DOHH2 (cell line): ENCODE measurements around the gene ARID1B.

Source experiments
- H3F3A ChIP-seq: fragments of 200-600 bp; sonication (generic), shearing (Covaris generic); 2 replicates; pipeline ENCODE4 v1.6.0; 2016; ENCODE audit warnings: antibody characterized with exemption, mild to moderate bottlenecking; ENCODE audit not compliant: control insufficient read depth, insufficient read depth
- H3K27ac ChIP-seq: fragments of 200-600 bp; sonication (generic); 2 replicates; pipeline ENCODE4 v1.5.1; 2014; ENCODE audit warnings: low read depth, mild to moderate bottlenecking, low read length, moderate library complexity
- H3K27me3 ChIP-seq: fragments of 200-600 bp; sonication (generic); 2 replicates; pipeline ENCODE4 v1.6.1; 2014; ENCODE audit warnings: mild to moderate bottlenecking, low read length, mixed read lengths; ENCODE audit not compliant: control insufficient read depth
- H3K36me3 ChIP-seq: fragments of 200-600 bp; sonication (generic); 2 replicates; pipeline ENCODE4 v1.6.1; 2014; ENCODE audit warnings: mild to moderate bottlenecking, low read length, moderate library complexity, mixed read lengths; ENCODE audit not compliant: control insufficient read depth
- H3K4me1 ChIP-seq: fragments of 200-600 bp; sonication (generic); 2 replicates; pipeline ENCODE4 v1.6.1; 2014; ENCODE audit warnings: mild to moderate bottlenecking, low read length, mixed read lengths; ENCODE audit not compliant: control insufficient read depth
- H3K4me2 ChIP-seq: fragments of 200-600 bp; sonication (generic); 2 replicates; pipeline ENCODE4 v1.6.0; 2014; ENCODE audit warnings: mild to moderate bottlenecking, low read length, moderate library complexity
- H3K4me3 ChIP-seq: fragments of 200-600 bp; sonication (generic); 2 replicates; pipeline ENCODE4 v1.5.1; 2014; ENCODE audit warnings: mild to moderate bottlenecking, low read length, mixed read lengths
- H3K79me2 ChIP-seq: fragments of 200-600 bp; sonication (generic); 2 replicates; pipeline ENCODE4 v1.6.1; 2014; ENCODE audit warnings: mild to moderate bottlenecking, low read length, mixed read lengths; ENCODE audit not compliant: control insufficient read depth
- H3K9me2 ChIP-seq: fragments of 200-600 bp; sonication (generic); replicated peaks from 2 replicates; pipeline ENCODE4 v1.6.1; 2014; ENCODE audit warnings: mild to moderate bottlenecking, low read length, mixed read lengths; ENCODE audit not compliant: control insufficient read depth
- H3K9me3 ChIP-seq: fragments of 200-600 bp; sonication (generic); 2 replicates; pipeline ENCODE4 v1.6.1; 2014; ENCODE audit warnings: antibody characterized with exemption, low read length, mixed read lengths; ENCODE audit not compliant: control insufficient read depth, insufficient read depth
- H4K20me1 ChIP-seq: fragments of 200-600 bp; sonication (generic); 2 replicates; pipeline ENCODE4 v1.6.0; 2014; ENCODE audit warnings: low read depth, mild to moderate bottlenecking, antibody characterized with exemption, low read length, moderate library complexity; ENCODE audit not compliant: control insufficient read depth, insufficient read depth
- CTCF ChIP-seq: fragments of 200-600 bp; sonication (generic); IDR thresholded peaks from one replicate; pipeline ENCODE4 v1.5.1; 2014; ENCODE audit warnings: antibody characterized with exemption, mild to moderate bottlenecking, low read depth, low read length; ENCODE audit not compliant: poor library complexity, severe bottlenecking
- EZH2phosphoT487 ChIP-seq: fragments of 200-600 bp; sonication (generic); IDR thresholded peaks from 2 replicates; pipeline ENCODE4 v1.6.1; 2017; ENCODE audit warnings: borderline replicate concordance, mild to moderate bottlenecking, antibody characterized with exemption, low read length, moderate library complexity, mixed read lengths

ARID1B gene

DNA sequence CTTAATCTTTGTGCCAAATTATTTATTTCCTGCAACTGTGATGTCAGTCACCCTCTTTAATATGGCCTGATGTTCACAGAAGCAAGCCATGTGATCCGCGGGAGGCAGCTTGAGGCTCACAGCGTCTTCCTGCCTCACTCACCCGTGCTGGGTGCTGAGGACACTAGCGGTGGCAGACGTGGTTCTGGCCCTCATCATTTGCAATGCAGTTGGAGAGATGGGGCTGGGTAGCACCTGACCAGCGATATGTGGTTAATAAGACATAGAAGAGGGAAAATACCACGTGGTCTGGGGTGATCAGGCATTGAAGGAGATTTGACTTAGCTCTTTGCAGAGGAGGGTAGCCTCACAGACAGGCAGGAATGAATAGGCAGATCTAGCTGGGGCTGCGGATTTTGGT, 281.4 kb downstream of the ARID1B start:
- no peak overlapping the region for H3K4me2 ChIP-seq
- no peaks in the 10 kb centered on the region for H3K9me2 ChIP-seq
- H4K20me1 ChIP-seq: peaks cover 5% of the 10 kb centered on the region; the same call in 1 of the 2 replicates
- H3K79me2 ChIP-seq: peaks cover 47% of the 10 kb centered on the region
- peaks cover 2% of the 10 kb centered on the region; the same call in 1 of the 2 replicates for H3K36me3 ChIP-seq
- TF ChIP-seq EZH2phosphoT487: no peak
- TF ChIP-seq CTCF: no peak
- peaks cover 15% of the 10 kb centered on the region for H3K4me1 ChIP-seq
- no peaks in the 10 kb centered on the region for H3K27me3 ChIP-seq
- H3K4me3 ChIP-seq: no peak overlapping the region
- 0 out of 2 replicates have a peak, but pooled peaks cover 4% of the 10 kb centered on the region for H3F3A ChIP-seq
- no peaks in the 10 kb centered on the region for H3K9me3 ChIP-seq
- no peak overlapping the region for H3K27ac ChIP-seq

- H3K27ac ChIP-seq: no peak overlapping the region
- H3F3A ChIP-seq: 0 out of 2 replicates have a peak, but pooled peaks cover 4% of the 10 kb centered on the region
- peaks cover 19% of the 10 kb centered on the region for H3K4me1 ChIP-seq
- H3K27me3 ChIP-seq: no peaks in the 10 kb centered on the region
- no peak overlapping the region for H3K4me3 ChIP-seq
- peaks cover under 1% of the 10 kb centered on the region; the same call in 1 of the 2 replicates for H4K20me1 ChIP-seq
- peaks cover 10% of the 10 kb centered on the region for H3K36me3 ChIP-seq
- no peaks in the 10 kb centered on the region for H3K9me3 ChIP-seq
- no peak overlapping the region for H3K4me2 ChIP-seq
- H3K79me2 ChIP-seq: peaks cover 54% of the 10 kb centered on the region
- H3K9me2 ChIP-seq: no peaks in the 10 kb centered on the region
- TF ChIP-seq CTCF (no peak), EZH2phosphoT487 (no peak)
Measured at GRCh38 chr6:157059781-157060180, 282.6 kb downstream of the ARID1B start.

DNA sequence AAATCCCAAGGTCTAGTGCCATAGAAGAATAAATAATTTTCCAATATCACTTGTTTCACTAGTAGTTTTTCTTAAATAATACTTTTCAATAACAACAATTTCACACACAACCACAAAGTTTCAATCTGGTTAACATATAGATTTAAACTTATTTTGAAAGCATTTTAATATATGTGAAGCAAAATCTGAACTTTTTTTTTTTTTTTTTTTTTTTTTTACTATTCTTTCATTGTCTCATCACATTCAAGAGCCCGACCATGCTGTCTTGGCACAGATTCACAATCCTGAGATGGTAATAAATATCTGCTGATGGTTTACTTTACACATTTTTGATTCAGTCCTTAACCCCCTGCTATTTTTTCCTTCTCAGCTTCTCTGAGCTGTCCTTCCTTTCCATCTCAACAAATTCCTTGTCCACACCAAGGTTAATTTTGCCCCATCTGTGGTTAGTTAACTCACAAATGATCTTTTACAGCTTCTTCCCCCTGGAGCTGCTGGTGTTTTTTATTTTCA, 283.3 kb downstream of the ARID1B start:
- Histone ChIP-seq H3K36me3 (peaks cover 10% of the 10 kb centered on the region), H3K79me2 (peaks cover 54% of the 10 kb centered on the region), H3F3A (0 out of 2 replicates have a peak, but pooled peaks cover 4% of the 10 kb centered on the region), H3K9me3 (no peaks in the 10 kb centered on the region), H3K9me2 (no peaks in the 10 kb centered on the region), H3K27ac (no peak overlapping the region), H3K4me1 (peaks cover 25% of the 10 kb centered on the region), H3K4me2 (no peak overlapping the region), H3K4me3 (no peak overlapping the region), H3K27me3 (no peaks in the 10 kb centered on the region), H4K20me1 (no peaks in the 10 kb centered on the region; the same call in 1 of the 2 replicates)
- TF ChIP-seq EZH2phosphoT487 (no peak), CTCF (no peak)
